GM19395 (cell line): ENCODE results near the gene TSPAN7.

Source experiments
- ATAC-seq: cut with Tn5 transposase; IDR thresholded peaks from one replicate; pipeline ENCODE4 v1.9.1; 2021; ENCODE audit warnings: mild to moderate bottlenecking, moderate library complexity; ENCODE audit not compliant: unreplicated experiment

TSPAN7 gene

DNA sequence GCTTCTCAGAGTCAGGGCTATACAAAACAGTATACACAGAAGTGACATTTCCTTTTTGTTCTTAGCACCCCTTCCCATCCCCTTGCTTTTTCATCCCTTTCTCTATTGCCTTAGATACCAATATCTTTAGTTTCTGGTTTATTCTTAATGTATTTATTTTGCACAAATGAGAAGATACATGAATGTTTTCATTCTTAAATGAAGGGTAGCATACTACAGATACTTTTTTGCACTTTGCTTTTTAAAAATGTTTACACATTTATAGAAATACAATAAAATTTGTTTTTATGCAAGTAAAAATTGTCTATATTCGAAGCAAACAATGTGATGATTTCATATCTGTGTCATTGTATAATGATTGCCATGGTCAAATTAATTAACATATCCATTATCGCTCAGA is 33.1 kb downstream of the TSPAN7 start:
- no peak for ATAC-seq

DNA sequence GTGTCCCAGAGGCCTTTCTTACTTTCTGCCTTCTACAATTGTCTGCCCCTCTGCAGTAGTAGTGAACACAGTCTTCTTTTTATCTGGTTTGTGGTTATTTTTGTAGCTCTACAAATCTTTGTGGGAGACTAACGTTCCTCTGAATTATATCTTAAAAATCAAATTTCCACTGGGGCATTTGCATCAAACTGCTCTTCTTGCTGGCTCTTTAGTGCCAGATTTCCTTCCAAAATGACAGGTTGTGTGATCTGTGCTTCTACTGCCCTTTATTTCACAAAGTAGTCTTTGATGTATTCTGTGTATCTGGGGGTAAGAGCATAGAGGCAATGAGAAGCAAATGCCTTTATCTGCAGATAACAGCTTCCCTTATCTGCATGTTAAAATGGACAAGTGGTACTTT is 34.5 kb downstream of the TSPAN7 start:
- ATAC-seq: no peak

DNA sequence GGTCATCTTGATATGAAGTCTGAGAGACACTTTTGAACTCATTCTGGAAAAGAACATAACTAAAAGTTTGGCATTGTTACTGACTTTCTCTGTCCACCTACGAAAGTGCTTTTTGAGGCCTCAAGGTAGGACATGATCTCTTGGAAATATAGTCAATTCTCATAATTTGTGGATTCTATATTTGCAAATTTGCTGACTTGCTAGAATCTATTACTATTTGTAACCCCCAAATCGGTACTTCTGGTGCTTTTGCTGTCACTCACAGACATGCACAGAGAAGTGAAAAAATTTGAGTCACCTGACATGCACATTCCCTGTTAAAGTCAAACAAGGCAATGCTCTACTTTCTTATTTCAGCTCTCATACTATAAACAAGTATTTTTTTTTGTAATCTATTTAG is 35.6 kb downstream of the TSPAN7 start:
- no peak for ATAC-seq

DNA sequence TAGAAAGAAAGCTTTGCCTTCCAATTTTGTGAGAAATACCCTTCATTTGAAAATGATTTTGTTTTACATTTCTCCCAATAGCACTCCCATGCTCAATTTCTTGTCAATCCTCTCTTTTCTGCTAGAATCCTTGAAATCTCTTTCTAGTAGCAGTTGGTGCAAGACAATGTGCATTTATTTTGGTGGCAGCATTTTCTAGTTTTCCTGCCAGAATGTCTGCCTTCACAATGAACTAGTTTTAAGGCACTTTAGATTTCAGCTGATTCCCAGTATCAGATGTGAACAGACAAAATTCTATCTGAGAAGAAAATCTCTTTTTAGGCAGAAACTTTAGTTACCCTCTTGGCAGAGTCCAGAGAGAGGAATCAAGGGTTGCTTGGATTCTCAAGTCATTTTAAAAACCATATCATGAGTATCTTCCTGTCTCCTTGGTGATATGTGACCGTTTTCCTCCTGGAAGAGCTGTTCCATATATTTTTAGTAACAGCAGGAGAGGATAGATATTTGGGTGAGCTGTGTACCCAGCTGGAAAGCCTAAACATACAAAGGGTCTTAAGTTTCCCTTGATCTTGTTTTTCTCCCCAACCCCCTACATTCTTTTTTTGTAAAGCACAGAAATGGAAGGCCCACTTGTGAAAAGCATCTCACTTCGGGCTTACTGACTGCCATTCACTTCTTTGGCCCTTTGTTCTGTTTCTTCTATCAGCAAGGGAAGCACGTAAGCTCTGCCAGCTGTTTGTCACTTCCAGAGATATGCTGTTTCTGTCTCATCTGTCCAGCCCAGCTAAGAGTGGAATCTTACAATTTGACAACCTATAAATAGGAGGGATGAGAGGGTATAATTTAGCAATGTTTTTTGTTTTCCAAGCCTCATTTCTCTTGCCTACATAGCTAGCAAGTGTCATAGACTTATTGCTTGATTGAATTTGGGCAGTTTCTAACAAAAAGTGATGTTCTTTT is 38.7 kb downstream of the TSPAN7 start:
- ATAC-seq: no peak

DNA sequence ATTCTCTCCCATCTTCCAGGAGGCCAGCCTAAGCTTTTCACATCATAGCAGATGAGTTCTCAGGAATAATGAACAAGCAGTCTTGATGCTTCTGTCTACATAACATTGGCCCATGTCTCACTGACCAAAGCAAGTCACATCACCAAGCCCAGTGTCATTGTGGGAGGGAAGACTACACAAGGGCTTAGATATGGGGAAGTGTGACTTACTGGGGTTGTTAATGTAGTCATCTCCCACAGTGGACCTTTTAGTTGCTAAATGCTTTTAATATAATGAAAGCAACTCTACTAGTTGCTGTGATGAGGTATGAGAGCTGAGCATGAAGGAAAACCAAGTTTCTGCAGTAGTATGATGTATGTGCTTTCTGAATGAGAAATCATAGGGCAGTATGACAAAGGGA is 40.5 kb downstream of the TSPAN7 start:
- no peak for ATAC-seq

DNA sequence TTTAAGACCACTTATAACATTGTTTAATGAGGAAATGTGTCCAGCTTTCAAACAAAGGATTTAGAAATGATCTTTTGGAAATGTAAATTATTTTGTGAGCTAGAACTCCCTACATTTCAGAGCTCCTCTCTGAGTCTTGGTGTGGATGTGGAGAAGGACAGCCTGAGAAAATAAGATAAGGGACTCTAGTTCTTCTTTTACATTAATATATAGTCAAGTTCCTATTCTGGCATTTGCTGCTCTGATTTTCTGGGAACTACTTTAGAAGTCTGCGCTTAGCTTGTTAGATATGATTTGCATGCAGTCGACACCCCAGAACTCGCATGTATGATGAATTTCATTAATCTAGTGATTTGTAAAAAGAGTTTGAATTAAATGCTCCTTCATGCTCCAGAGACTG is 45.5 kb downstream of the TSPAN7 start:
- no peak for ATAC-seq

DNA sequence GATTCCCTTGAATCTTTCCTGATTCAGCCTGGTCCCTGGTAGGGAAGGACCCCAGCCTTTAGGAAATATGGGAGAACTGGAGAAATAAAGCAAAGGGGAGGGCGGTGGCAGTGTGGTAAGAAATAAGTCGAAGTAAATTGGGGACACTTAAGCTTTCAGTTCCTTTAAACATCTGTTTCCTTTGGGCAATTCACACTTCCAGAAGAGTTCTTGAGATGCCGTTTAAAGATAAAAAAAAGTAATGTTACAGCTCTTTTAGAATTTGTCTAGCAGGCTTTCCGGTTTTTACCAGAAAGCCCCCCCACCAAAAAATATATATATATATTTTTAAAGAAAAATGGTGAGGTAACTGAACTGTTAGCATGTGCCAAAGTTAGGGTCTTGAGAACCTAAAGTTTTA is 46.6 kb downstream of the TSPAN7 start:
- ATAC-seq: no peak

DNA sequence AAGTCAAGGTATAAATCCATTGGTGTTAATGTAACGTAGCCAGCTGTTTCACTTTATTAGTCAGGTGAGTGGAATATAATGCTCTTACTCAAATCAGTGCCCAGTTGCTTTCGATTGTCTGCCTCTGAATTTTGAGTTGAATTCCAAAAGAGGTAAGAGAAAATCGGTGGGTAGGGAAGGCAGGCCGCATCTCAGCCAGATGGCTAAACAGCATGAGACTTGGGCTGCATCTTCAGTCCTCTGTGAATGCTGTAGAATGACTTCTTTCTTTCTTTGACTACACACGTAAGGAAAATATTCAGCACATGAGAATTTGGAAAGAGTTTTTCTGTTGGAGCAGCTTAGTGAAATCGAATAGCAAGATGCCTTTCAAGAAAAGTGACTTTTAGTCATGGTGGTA is 49.5 kb downstream of the TSPAN7 start:
- ATAC-seq: no peak

DNA sequence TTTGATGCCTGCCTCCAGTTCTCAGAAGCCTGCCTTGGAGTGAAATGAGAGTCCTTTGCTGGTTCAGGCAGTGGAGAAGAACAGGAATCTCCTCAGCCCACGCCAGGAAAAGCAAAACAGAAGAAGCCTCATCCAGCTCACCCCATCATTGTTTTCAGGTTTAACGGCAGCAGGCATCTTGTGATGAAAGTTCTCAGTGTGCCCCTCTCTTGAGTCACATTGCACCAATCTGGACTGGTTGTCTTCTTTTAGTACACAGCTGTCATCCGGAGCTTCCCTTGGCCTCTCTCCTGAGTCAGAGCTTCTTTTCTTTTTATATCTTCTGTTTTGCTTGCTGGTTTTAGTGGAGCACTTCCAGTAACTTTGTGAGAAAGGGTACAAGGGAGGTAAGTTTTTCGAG is 50.9 kb downstream of the TSPAN7 start:
- no peak for ATAC-seq

DNA sequence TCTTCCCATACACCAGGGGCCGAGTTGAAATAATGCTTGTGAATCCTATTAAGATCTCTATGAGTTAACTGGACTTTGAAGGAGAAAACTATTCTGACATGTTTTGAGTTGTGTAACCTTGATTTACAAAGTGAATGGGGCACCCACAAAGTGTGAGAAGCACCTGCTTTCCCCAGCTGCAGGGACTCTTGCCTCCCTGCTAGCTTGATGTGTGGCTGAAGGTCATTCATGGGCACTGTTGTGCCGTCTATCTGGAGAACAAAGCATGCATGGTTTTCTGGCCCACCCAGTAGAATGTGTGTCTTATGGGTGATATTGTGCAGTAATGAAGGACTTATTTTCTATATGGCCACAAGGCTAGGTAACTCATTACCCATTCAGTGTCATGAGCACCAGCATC is 53.1 kb downstream of the TSPAN7 start:
- no peak for ATAC-seq

DNA sequence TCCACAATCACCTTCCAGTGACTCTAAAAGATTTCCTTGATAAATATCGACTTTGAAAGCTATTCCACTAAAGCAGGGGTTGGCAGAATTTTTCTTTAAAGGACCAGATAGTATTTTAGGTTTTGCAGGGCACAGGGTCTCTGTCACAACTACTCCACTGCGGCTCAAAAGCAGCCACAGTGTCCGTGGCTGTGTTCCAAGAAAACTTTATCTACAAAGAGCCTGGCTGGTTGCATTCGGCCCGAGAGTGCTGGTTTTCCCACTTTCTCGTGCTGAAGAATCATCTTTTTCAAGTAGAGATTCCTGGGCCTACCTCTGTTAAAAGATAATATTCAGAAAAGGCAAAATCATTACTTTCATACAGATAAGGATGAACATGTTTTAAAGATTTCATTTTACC is 55.6 kb downstream of the TSPAN7 start:
- ATAC-seq: no peak

DNA sequence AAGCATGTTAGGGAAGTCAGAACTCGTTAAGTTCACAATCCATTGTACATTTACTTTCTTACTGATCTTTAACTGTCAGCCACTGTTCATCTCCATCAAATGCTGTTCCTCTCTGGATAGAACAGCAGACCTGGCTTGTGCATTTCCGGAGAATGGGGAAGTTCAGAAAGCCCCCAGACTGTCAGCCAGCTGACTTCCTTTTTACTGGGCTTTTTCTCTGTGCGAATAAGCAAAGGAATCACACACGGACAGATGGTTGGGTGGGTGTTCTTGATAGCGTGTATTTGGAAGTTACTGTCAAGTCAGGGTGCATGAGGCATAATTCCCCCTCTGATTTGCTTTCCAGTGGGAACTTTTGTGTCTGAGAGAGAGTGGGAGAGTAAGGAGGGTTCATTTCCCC is 56.8 kb downstream of the TSPAN7 start:
- ATAC-seq: no peak

DNA sequence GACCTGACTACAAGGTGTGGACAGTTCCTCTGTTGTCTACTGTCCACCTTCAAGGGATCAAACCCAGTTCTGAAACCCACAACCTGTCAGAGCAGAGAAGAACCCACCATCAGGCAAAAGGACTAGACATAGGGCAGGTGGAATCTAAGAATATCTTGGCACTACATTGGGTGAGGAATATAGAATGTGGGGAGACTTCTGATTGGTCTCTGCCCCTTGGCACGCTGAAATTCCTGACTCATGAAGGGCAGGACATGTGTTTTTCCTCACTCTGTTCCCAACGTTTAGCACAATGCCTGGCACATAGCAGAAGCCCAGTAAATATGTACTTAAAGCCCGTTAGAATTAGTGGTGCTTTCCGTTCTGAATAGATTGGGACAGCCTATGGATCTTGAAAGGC is 59.3 kb downstream of the TSPAN7 start:
- ATAC-seq: no peak

DNA sequence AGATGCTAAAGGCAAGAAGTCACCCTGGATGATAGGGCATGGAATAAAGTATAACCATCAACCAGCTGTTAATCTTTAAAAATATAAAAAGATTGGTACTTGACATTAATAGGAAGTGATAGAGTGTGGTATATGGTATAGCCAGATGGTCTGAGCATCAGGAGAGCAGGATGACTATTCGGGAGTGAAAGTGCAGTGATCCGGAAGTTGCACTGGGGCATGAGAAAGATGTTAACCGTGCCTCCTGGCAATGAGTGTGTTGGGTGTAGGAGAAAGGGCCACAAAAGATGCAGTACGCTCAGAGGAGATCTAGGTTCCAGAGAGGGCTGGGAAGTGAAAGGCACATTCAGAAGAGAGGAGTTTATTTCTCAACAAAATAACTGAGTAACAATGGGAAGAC is 65.0 kb downstream of the TSPAN7 start:
- no peak for ATAC-seq

DNA sequence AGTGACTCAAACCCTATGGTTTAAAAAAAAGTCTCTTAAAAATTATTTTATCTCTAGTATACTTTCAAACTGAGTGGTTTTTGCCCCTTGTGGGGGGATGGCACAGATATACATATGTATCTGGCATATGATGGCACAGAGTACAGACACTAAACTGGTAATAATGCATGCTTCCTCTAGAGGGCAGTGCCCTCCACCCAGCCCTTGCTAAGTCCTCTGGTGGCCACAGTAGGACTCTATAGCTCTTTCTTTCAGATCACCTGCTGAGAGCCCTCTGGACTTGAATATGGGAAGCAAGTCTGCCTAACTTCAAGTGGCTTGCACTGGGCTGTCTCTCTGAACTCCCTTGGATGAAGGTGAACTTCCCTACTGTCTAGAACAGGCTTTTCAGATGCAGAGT is 66.3 kb downstream of the TSPAN7 start:
- ATAC-seq: peak; percentile 80

DNA sequence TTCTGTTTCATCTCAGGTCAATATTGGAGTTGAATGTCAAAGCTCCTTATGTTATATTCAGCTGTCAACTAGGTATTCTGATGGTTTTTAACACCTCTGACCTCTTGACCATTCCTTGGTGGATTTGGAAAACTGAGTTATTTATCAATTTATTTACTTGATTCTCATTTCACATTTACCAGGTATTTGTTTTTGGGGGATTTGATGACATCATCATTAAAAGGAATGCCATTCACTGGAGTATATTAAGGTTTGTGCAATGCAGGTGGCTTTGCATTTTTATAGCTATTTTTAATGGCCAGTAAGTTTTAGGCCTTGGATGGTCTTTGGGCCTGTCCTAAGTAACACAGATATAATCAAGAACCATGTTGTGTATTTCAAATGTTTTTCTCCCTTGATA is 67.2 kb downstream of the TSPAN7 start:
- ATAC-seq: no peak

DNA sequence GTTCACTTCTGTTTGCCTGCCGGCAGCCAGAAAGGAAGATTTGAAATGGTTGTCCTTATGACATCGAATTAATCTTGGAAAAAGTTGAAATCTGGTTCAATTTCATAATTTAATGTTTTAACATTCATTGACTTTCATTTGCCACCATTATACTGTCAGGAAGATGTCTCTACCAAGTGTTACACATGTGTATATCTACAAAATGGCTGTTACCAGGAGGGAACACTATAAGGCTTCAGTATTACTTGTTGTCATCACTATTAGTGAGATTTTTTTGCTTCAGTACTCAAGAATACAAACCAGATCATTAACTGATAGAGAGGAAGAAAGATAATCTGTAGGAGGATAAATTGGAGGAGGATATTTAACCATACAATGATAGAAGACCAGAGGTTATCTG is 71.2 kb downstream of the TSPAN7 start:
- ATAC-seq: no peak

DNA sequence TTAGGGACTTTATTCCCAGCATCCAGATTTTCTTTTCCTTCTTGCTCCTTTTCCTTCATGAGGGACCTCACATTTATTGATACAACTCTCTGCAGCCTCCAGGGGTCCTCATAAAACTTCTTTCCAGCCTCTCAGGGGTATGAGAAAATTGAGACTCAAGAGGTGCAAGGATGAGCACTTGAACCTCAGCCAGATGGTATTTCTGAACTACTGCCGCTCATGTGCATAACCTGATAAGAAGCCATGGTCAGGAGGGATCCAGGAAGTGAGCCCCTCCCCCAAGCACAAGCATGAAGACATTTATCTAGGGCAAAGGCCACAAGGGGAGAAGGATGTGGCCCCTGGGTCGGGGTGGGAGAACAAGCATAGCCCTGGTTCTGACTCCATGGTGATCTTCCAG is 73.3 kb downstream of the TSPAN7 start:
- no peak for ATAC-seq

DNA sequence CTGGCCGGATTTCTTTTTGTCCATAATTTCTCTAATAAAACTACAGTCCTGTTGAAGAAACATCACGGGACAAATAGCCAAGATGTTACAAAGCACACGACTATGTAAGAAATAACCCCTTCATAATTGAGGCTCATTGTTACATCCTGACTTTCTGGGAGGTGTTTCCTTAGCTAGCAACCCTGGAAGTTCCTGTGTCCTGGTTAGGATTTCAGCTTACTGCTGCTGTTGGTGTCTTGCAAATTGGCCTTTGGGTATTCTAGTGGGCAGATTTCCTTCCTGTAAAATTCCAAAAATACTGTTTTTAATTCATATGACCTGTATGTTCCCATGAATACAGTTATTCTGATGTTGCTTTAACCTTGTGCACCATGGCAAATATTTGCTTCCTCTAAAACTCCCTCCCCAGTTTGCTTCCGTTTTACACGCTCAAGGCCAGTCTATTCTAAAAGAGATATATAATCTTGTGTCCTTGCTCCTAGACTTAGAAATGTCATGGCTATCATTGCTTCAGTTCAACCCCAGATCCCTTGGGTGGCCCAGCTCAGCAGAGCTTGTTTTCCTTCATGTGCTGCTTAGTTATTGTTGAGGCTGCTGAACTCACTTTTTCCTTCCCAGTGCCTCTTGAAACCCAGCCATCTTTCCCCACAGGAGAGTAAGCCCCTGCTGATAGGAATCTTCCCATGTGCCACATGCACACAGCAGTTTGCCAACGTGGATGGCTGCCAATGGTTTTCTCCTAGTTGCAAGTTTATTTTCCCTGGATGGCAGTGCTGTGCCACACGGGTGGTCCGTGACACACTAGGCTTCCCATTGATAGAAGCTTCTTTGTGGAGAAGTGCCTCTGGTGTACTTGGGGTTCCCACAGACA is 75.8 kb downstream of the TSPAN7 start:
- ATAC-seq: no peak

DNA sequence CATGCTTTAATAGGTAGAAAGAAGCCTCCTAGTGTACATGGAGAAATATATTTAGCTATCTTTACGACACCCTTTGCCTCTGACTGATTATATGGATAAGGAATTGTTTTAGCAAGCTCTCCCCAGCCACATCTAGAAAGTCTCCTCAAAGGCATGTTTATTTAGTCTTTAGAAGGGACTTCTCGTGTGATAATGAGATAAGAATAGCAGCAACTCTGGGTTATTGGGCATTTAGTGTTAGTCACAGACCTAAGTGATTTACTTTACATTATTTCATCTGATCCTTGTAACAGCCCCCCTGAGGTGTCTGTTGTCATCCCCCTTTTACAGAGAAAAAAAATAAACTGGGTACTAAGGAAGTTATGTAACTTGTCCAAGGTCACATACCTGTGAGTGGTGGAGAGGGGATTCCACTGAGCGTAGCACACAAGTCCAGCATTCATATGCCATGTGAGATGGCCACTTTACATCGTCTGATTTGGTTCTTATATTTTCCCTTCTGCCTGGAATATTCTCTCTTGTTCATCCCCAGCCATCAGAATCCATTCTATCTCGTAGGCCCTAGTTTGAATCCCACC is 77.7 kb downstream of the TSPAN7 start:
- ATAC-seq: no peak

DNA sequence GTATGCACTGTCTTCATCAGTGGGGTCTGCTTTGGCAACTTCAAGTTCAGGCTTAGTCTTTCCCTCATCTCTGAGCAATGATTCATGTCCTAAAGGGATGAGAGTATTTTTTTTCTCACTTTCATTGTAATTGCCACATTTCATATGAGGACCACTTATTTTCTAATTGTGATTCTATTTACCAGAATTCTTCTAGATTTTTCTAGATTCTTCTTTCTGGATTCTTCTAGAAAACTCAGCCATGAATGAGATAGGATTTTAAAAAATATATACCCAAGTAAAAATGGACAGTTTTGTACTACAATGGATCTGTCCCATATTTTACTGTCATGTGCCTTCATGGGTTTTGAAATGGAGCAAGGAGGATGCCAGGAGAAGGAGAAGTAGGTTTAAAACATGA is 78.4 kb downstream of the TSPAN7 start:
- no peak for ATAC-seq

DNA sequence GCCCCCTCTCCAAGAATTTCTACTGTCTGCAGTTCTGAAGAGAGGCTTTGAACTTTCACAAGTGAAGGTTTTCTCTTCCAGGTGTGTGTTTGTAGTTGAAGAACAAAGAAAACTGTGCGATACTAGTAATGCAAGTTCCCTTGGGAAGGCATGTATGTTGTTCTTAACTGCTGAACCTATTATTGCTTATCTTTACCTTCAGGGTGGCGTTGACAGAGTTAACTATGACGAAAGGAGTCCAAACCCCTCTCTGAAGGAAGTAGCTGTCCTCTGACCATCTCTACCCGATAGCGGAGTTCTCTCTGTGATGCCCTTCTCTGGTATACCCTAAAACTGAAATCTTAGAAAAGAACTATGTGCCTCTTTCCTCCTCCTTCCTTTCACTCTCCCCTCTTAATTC is 79.9 kb downstream of the TSPAN7 start:
- no peak for ATAC-seq
